ENCODE data around the gene ERC2.

ERC2 gene

DNA sequence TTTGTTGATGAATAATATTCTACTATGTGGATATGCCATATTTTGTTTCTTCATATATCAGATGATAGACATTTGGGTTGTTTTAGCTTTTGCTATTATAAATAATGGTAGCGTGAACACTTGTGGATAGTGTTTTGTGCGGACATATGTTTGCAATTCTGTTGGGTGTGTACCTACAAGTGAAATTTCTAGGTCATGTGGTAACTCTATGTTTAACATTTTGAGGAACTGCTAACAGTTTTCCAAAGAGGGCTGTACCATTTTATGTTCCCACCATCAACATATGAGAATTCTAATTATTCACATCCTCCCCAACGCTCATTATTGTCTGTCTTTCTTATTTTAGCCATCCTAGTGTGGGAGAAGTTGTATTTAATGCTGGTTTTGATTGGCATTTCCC is 303.8 kb downstream of the ERC2 start:
- no peak for DNase-seq

DNA sequence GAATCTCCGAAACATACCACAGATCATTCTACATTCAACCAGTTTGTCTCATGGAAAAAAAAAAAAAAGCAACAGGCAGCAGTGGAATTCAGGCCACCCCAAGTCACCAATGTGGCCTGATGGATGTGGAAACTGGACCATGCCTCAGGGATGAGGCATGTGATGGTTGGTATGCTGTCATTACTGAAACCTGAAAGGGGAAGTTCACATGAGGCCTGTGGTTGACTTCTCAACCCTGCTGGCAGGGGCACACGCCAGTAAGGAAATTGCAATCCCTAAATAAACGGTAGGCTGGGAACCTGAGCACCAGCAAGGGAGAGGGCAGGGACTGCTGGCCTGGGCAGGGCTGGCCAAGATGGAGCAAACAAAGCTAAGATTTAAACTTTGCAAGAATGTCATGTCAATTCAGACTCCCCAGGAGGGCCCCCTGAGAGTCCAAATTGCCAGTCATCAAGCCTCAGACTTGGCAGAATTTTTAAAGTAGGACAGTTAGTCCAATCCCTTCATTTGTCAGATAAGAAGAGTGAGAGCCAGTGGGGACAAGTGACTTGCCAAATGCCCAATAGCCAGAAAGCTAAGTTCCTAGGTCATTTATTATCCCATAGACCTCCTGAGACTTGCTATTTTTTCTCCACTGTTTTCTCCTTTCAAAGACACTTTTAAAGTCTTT is 310.4 kb downstream of the ERC2 start:
- no peak for DNase-seq

DNA sequence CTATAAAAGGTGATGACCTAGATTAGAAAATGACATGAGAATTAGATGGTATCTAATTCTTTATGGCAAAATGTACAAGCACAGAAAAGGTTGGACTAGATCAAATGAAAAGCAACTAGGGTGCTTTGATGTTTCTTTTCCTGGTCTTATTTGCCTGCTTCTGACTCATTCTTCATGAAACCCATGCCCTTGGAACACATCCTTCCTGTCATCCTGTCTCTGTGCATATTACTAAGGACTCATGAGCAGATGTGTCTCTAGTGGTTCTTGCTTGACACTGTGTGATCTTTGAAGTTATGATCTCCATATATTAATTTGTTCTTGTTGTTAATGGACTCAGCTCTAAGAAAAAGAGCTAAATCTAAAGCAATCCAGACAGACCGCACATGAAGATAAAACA is 314.0 kb downstream of the ERC2 start:
- DNase-seq: no peak

DNA sequence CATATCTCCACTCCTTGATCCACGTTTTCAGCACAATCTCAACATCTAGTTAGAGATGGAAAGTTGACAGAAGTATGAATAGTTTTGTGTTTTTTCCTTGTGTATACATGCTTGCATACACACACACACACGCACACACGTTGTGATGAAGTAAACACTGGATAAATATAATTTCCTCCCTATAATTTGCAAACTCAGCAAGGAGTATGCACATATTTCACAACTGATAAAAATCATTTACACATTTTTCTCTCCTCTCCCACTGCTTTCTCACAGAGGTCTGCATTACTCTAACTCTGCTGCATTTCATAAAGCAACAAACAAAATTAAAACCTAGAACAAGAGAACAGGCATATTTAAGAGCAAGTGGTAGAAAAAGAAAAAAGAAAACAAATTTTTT is 320.9 kb downstream of the ERC2 start:
- no peak for DNase-seq

DNA sequence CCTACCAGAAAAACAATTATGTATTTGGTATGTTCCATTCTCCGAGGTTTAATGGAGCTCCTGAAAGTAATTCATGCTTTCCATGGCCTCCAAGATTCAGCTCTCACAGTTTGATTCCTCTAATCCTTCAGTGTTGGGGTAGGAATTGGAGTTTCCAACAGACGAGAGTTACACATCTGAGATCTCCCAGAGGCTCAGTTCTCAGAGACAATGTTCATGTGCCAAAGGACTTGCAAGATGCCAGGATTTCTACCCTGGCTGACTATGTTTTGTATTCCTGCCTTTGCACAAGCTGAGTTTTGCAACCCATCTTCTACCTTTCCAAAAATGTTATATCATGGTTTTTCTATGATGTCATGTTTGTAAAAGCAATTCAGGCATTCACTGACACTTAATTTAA is 322.9 kb downstream of the ERC2 start:
- DNase-seq: no peak

DNA sequence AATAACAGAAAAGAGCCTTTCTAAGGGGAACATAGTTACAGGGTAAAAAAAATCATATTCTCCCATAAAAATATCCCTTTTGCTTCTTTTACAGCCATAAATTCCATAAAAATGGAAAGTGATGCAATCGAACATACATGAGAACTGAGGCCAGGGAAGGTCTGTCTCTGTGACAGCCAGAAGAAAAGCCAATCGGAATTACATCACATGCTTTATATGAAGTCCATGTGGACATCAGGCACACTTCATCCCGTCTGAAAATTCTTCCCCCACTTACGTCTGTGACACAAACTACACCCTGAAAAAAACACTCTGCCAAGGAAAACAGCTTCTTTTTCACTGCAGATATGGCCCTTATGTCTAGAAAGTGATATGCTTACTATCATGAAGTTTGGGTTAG is 323.5 kb downstream of the ERC2 start:
- DNase-seq: no peak

DNA sequence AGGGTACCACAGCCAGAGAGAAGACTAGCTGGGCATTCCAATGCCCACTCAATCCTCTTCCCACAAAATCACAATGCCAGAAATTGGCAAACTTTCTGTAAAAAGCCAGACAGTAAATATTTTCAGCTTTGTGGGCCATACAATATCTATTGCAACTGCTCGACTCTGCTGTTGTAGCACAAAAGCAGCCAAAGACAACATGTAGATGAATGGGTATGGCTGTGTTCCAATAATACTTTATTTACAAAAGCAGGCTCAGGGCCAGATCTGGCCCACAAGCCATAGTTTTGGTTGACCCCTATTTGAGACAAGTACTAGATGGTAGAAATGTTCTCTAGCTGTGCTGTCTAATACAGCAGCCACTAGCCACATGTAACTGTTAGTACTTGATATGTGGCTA is 330.9 kb downstream of the ERC2 start:
- no peak for DNase-seq

DNA sequence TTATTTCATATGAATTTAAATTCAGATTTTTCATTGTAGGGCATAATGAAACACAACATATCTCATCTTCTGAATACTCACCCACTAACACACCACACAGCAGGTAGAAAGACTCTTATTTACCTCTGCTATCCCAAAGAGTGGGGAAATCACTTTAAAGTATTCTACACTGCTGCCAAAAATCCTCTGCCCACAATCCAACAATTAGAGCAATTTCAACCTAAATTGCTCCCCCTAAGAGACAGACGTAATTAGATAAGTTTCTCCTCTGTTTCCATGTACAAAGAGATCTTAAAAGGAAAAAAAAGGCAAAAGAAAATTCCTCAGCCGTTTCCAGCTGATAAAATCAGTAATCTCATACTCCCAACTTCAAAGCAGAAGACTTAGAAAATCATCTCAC is 331.8 kb downstream of the ERC2 start:
- no peak for DNase-seq

DNA sequence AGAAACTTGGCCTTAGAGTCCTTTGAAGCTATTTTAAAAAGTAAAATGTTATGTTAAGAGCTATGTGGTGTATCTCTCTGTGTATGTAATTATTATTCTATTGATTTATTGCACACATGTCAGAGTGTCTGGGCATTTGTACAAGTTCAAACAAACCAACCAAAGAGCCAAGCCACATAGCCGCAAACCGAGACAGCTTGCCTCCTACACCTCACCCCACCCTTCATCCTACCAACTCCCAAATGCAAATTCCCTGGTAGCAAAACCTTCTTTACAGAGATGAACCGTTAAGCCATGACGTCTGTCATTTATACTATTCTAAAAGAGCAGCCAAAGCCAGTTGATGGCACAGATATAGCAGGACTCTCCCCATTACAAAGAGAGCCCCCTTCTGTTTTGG is 332.3 kb downstream of the ERC2 start:
- DNase-seq: no peak

DNA sequence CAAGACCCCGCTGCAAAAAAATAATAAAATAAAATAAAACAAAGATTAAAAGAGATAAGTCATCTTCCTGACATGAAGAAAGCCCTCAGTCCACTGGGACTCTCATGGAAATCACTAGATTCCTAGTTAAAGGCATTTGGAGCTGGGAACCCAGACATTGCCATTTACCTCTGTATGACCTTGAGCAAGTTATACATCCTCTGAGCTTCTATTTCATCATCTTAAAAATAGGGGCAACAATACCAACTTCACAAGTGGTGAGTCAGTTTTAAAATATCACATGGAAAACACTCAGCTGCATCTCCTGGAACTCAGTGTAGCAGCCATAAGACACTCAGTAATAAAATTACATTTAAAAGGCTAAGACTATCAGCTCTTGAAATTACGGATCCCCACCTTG is 334.8 kb downstream of the ERC2 start:
- no peak for DNase-seq

DNA sequence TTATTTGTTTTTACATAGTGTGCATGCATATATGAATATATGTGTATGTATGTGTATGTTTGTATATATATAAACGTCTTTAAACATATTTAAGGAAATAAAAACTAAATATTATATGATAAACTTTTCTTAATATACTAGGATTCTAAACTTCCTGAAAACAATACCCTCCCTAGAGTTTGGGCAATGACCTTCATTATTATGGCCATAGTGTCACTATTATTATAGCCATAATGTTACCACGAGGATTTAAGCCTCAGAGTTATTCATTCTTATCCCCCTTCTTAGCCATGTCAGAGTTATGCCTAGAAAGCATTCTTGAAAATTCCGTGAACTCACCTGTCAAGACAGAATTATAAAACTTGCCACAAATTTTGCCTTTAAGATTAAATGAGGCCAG is 335.5 kb downstream of the ERC2 start:
- DNase-seq: no peak

DNA sequence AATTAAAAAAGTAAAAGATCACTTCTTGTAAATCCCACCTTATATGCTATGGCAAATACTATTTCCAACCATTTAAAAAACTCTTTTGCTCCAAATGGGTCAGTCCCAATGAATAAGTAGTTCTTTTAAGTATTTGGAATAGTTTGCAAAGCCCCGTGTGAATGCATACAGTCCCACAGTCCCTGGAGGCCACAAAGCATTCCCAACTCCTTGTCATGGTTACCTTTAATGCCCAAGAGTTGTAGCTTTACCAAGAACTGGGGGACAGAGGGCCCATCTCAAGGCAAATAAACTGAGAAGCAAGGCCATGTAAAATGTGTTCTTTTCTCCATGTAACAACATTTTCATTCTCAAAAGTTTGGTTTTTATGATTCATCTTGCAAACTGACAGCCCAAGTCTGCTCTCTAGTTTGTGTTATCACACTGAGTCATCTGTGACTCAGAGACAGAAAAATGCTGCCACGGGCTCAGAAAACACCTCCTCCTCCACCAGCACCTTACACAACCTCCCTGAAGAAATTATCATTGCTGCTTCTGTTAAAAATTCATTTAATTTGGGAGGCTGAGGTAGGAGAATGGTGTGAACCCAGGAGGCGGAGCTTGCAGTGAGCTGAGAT is 336.2 kb downstream of the ERC2 start:
- DNase-seq: peak; percentile 2 to 3

DNA sequence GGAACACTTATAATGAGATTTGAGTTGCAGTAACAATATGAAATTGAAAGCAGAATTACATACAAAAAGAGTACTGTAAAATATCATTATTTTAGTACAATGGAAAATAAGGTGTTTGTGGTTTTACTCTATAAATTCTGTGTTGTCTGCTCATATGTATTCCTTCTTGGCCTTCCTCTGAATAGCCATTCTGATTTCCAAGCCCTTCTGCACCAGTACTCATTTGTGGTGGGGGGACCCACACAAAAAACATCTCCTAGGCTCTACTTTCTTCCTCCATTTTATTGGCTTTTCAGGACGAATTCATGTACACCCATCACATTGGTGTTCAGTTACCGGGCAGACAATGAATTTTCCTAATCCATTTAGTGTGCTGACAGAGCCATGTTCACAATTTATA is 338.2 kb downstream of the ERC2 start:
- DNase-seq: no peak

DNA sequence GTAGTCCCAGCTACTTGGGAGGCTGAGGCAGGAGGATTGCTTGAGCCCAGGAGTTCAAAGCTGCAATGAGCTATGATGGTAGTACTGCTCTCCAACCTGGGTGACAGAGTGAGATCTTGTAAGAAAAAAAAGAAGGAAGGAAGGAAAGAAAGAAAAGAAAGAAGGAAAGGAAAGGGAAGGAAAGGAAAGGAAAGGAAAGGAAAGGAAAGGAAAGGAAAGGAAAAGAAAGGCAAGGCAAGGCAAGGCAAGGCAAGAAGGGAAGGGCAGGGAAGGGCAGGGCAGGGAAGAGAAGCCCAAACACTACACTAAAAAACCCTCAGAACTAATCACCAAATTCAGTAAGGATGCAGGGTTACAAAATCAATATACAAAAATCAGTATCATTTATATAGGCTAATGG is 341.6 kb downstream of the ERC2 start:
- DNase-seq: no peak

DNA sequence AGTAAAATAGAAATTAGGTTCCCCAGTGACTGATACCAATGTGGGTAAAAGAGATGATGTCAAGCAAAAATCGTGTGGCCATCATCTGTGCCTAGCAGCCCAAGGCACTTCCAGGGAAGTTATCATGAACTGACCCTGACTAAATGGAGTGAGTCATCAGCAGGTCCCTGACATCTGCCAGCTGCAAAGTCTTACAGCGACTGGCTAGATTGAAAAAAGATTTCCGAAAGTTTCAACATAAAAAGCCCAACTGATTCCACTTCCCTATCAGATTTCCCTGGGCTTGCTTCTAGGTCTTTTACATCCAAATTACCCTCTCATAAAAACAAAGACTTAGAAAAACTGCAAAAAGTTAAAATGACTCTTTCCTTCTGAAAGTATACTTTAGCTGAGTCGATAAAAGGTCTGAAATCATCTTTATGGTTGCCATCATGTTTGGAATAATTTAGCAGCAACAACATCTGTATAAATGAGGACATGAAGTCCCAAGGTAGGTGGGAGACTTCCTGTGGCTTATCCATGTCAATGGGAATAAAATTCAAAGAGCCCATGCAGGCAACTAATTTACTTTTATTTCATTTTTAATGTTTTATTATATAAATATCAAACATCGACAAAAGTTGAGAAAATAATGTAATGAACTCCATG is 342.8 kb downstream of the ERC2 start:
- no peak for DNase-seq

DNA sequence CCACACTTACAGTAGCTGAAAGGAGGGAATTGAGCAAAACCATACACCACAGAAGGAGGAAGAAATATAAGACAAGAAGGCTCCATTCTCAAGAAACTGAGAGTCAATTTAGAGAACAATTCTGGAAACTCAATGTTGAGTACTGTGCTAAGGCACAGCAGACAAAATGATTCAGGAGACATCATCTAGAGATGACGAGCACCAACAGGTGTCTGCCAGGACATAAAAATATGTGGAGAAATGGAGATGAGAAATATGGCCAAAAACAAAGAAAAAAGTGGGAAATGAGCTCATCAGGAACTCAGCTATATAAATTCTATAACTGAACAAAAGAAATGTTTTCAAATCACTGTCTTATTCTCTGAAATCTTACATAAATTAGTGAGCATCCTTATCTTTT is 343.7 kb downstream of the ERC2 start:
- DNase-seq: no peak

DNA sequence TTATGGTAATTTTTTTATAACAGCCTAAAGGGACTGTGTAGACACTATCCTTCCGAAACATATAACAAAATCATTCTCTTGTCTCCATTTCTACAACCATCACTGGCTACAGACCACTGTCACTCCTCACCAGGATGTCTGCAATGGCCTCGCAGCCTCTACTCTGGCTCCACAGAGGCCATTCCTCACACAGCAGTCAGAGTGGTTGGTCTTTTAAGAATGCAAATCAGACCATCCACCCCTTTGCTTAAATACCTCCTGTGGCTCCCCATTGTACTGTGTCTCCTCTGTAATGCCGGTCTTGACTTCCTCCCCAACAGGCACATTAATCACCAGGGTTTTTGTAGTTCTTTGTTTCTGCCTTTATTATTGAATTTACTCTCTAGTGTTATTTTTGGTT is 344.8 kb downstream of the ERC2 start:
- no peak for DNase-seq

DNA sequence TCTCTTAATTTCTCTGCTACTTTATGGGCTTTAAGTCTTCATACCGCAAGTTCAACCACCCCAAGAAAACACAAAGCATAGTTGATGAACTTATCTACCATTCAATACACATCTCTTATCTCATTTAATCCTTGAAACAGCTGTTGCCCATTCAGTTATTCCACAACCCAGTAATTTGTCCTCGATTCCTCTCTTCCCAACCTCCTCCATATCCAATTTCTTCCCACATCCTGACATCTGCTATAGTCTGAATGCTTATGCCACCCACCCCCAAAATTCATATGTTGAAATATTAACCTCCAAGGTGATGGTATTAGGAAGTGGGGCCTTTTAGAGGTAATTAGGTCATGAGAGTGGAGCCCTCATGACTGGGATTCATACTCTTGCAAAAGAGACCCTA is 345.4 kb downstream of the ERC2 start:
- no peak for DNase-seq

DNA sequence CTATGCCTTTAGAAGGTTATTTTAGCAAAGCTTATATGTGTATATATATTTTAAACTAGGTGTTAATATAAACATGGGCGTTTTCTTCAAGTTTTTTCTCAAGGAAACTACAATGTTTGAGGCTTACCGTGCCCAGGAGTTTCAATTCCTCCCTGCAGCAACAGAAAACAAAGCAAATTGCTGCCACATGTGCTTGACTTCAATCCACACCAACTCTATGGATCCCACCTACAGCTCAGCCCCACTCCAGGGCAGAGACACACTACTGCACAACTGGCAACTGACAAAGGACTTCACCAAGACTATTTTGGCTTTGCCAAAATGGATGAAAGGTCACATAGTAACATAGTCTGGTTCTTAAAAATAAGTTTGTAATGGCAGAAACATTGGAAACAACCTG is 346.6 kb downstream of the ERC2 start:
- DNase-seq: no peak

DNA sequence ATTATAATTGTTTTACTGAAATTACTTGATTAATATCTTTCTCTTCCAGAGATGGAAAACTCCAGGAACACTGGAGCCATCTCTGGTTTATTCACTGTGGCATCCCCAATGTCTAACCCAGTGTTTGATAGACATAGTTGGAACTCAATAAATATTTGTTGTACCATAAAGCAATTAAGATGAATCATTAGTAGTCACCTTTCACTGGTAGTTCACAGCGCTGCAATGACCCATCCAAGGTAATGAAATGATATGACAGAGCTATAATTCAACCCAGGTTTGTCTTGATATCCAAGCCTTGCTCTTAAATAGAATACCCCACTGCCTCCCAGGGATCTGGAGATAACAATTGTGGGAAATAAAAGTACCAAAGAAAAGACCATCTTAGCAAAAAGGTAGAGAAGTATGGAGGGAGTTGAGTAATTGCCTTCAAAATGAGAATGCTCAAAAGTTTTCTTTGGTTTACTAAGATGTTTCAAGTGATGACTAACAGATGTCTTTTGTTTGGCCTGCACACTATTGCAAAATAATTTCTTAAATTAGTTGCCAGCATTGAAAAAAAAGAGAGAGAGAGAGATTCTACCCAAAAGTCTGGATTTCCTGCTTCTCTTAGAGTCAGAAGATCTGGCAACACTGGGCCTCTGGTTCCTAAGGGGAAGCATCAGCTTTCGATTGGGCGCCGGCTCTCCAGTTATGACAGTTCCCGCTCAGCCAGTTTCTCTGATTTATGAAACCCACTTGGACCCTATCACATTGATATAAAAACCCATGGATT is 348.5 kb downstream of the ERC2 start:
- DNase-seq: no peak

DNA sequence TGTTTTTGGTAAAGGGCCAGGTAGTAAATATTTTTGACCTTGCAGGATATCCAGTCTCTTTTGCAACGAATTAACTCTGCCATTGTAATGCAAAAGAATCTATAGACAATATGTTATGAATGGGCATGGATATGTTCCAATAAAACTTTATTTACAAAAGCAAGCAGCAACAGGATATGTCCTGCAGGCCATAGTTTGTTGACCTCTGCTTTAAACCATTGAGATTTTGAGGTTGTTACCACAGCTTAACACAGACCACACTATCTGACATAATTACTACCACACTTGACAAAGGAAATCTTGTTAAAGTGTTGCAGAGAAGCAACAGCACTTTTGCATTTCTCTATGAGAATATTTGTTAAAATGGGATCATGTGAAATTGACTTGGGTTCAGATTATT is 349.3 kb downstream of the ERC2 start:
- DNase-seq: no peak

DNA sequence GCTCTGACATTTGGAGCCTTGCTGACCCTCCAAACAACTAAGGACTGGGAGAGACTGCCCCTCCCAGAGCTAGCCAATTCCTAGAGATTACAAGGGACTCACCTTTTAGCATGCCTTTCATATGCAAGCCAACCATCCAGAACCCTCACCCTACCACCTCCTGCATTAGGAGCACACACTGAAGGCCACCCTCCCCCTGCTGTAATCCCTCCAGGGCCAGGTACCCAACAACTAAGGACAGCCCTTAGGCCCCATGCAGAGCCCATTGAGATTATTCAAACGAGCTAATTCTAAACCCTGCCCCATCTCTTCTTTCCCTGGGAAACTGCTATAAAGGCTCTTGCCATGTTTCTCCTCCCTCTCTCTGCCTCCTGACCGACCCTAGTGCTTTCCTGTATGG is 352.6 kb downstream of the ERC2 start:
- no peak for DNase-seq

DNA sequence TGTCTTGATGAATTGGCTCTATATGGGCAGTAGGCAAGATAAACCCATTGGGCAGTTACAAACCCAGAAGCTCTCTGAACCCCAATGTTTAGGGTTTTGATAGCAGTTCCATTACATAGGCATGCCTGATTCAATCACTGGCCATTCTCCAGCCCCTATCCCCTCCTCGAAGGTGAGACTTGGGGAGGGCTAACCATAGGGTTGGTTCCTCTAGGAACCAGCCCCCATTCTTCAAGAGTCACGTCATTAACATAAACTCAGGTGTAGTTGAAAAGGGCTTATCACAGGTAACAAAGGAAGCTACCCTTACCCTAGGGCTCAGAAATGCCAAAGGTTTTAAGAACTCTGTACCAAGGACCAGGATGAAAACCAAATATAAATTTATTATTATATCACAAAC is 353.1 kb downstream of the ERC2 start:
- DNase-seq: no peak

DNA sequence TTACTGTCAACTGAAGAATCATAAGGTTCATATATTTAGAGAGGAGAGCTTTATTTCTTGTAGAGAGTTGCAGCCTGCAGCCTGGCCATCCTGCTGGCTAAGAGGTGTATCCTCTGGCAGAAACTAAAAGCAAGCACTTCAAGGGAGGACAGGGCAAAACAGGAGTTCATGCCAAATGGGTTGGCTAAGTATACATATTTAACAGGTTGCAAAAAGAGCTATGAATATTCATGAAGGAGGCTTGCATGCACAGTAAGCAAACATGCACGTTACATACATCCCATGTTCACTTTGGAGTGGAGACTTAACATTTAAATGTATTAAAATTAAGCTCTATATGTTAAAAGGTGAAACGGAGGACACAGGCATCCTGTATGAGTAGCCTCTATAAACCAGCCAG is 354.4 kb downstream of the ERC2 start:
- DNase-seq: no peak
